ENCODE results near the gene LMBR1.
"Not testable (repeated sequence)": the region's sequence is repeated elsewhere in the genome, so short reads cannot be mapped to it uniquely, and the experiment has no call there.

LMBR1 gene

GRCh38 chr7:156697283-156697682 is 195.7 kb downstream of the LMBR1 start:
- not testable (repeated sequence) for H3K18ac ChIP-seq (ENCODE audit: low read length); H3K14ac ChIP-seq (ENCODE audit: low read length)

GRCh38 chr7:156693627-156694026 is 199.4 kb downstream of the LMBR1 start:
- H4K8ac ChIP-seq (ENCODE audit: low read depth, low read length), result no peak overlapping the region

More at GRCh38 chr7:156697283-156697682, 195.7 kb downstream of the LMBR1 start:
- not testable (repeated sequence) for H3K4me2 ChIP-seq (ENCODE audit: insufficient read depth, low read length, poor library complexity, severe bottlenecking); H4K8ac ChIP-seq (ENCODE audit: low read depth, low read length); DNase-seq (ENCODE audit: low spot score); H2BK5ac ChIP-seq (ENCODE audit: low read length); H3K4ac ChIP-seq (ENCODE audit: low read length); H2AFZ ChIP-seq (ENCODE audit: low read length); H3K36me3 ChIP-seq (replicated peaks in 1 of 2; ENCODE audit: control insufficient read depth in 2 of 2, insufficient read depth in 2 of 2, low read length in 2 of 2); H2AK5ac ChIP-seq (ENCODE audit: low read depth, low read length); H2BK120ac ChIP-seq (ENCODE audit: low read depth, low read length); H2BK12ac ChIP-seq (ENCODE audit: low read length); H2BK15ac ChIP-seq (ENCODE audit: low read length); H3K23ac ChIP-seq (ENCODE audit: low read depth, low read length, poor library complexity); H3K9ac ChIP-seq (ENCODE audit: low read depth, low read length, poor library complexity); H3K4me3 ChIP-seq (ENCODE audit: low read length in 2 of 2); H3K27ac ChIP-seq (replicated peaks; ENCODE audit: low read length); H3K27me3 ChIP-seq (ENCODE audit: control insufficient read depth in 3 of 3, insufficient read depth in 3 of 3, low read depth in 1 of 3, low read length in 3 of 3); H4K91ac ChIP-seq (ENCODE audit: low read depth, low read length, poor library complexity); H3K4me1 ChIP-seq (ENCODE audit: control insufficient read depth in 2 of 2, insufficient read depth in 1 of 2, low read depth in 1 of 2, low read length in 2 of 2); H3K79me1 ChIP-seq (ENCODE audit: low read depth, low read length)
- peaks cover 4 to 23% of the 10 kb centered on the region in 2 donors for H3K9me3 ChIP-seq (replicated peaks in 1 of 2; ENCODE audit: control insufficient read depth in 2 of 2, insufficient read depth in 1 of 2, low read depth in 1 of 2, low read length in 2 of 2)
- WGBS, 2 donors (ENCODE audit: extremely low coverage in 2 of 2, insufficient read length in 2 of 2, insufficient replicate concordance in 1 of 2), result no CpG with 5 or more reads among the region's 9 CpGs

GRCh38 chr7:156692849-156693248 is 200.1 kb downstream of the LMBR1 start:
- Histone ChIP-seq H2BK15ac (ENCODE audit: low read length) (no peak overlapping the region), H3K4ac (ENCODE audit: low read length) (no peak overlapping the region), H3K79me1 (ENCODE audit: low read depth, low read length) (no peaks in the 10 kb centered on the region), H3K4me3 (ENCODE audit: low read length in 2 of 2) (no peak overlapping the region), H4K8ac (ENCODE audit: low read depth, low read length) (no peak overlapping the region), H2BK5ac (ENCODE audit: low read length) (no peak overlapping the region), H3K23ac (ENCODE audit: low read depth, low read length, poor library complexity) (no peak overlapping the region), H4K91ac (ENCODE audit: low read depth, low read length, poor library complexity) (no peak overlapping the region), H2BK12ac (ENCODE audit: low read length) (no peak overlapping the region), H3K9ac (ENCODE audit: low read depth, low read length, poor library complexity) (no peak overlapping the region), H3K14ac (ENCODE audit: low read length) (no peak overlapping the region), H2BK120ac (ENCODE audit: low read depth, low read length) (no peak overlapping the region), H2AK5ac (ENCODE audit: low read depth, low read length) (no peak overlapping the region), H3K27ac (replicated peaks; ENCODE audit: low read length) (no peak overlapping the region), H3K27me3 (ENCODE audit: control insufficient read depth in 3 of 3, insufficient read depth in 3 of 3, low read depth in 1 of 3, low read length in 3 of 3) (no peaks in the 10 kb centered on the region), H3K4me1 (ENCODE audit: control insufficient read depth in 2 of 2, insufficient read depth in 1 of 2, low read depth in 1 of 2, low read length in 2 of 2) (no peaks in the 10 kb centered on the region), H3K18ac (ENCODE audit: low read length) (no peak overlapping the region), H3K4me2 (ENCODE audit: insufficient read depth, low read length, poor library complexity, severe bottlenecking) (no peak overlapping the region), H3K36me3 (replicated peaks in 1 of 2; ENCODE audit: control insufficient read depth in 2 of 2, insufficient read depth in 2 of 2, low read length in 2 of 2) (no peaks in the 10 kb centered on the region), H2AFZ (ENCODE audit: low read length) (no peak overlapping the region), H3K9me3 (replicated peaks in 1 of 2; ENCODE audit: control insufficient read depth in 2 of 2, insufficient read depth in 1 of 2, low read depth in 1 of 2, low read length in 2 of 2) (peaks cover 3 to 13% of the 10 kb centered on the region in 2 donors)
- no peak for DNase-seq (ENCODE audit: low spot score)
- WGBS, 2 donors (ENCODE audit: extremely low coverage in 2 of 2, insufficient read length in 2 of 2, insufficient replicate concordance in 1 of 2), result no CpG with 5 or more reads among the region's 1 CpG

More at GRCh38 chr7:156693627-156694026, 199.4 kb downstream of the LMBR1 start:
- peaks cover 4 to 20% of the 10 kb centered on the region in 2 donors for H3K9me3 ChIP-seq (replicated peaks in 1 of 2; ENCODE audit: control insufficient read depth in 2 of 2, insufficient read depth in 1 of 2, low read depth in 1 of 2, low read length in 2 of 2)
- H3K18ac ChIP-seq (ENCODE audit: low read length), result no peak overlapping the region
- H3K4me3 ChIP-seq (ENCODE audit: low read length in 2 of 2), result no peak overlapping the region
- no peak overlapping the region for H3K4me2 ChIP-seq (ENCODE audit: insufficient read depth, low read length, poor library complexity, severe bottlenecking)
- no peak overlapping the region for H2BK15ac ChIP-seq (ENCODE audit: low read length)
- no peak overlapping the region for H3K27ac ChIP-seq (replicated peaks; ENCODE audit: low read length)
- no peak overlapping the region for H2AK5ac ChIP-seq (ENCODE audit: low read depth, low read length)
- no peaks in the 10 kb centered on the region for H3K27me3 ChIP-seq (ENCODE audit: control insufficient read depth in 3 of 3, insufficient read depth in 3 of 3, low read depth in 1 of 3, low read length in 3 of 3)
- no peak overlapping the region for H3K4ac ChIP-seq (ENCODE audit: low read length)
- H3K4me1 ChIP-seq (ENCODE audit: control insufficient read depth in 2 of 2, insufficient read depth in 1 of 2, low read depth in 1 of 2, low read length in 2 of 2), result no peaks in the 10 kb centered on the region
- no peak overlapping the region for H2BK120ac ChIP-seq (ENCODE audit: low read depth, low read length)
- no CpG with 5 or more reads among the region's 3 CpGs for WGBS, 2 donors (ENCODE audit: extremely low coverage in 2 of 2, insufficient read length in 2 of 2, insufficient replicate concordance in 1 of 2)
- H3K23ac ChIP-seq (ENCODE audit: low read depth, low read length, poor library complexity), result no peak overlapping the region
- H3K14ac ChIP-seq (ENCODE audit: low read length), result no peak overlapping the region
- H2AFZ ChIP-seq (ENCODE audit: low read length), result no peak overlapping the region
- H4K91ac ChIP-seq (ENCODE audit: low read depth, low read length, poor library complexity), result no peak overlapping the region
- H3K79me1 ChIP-seq (ENCODE audit: low read depth, low read length), result no peaks in the 10 kb centered on the region
- no peak overlapping the region for H3K9ac ChIP-seq (ENCODE audit: low read depth, low read length, poor library complexity)
- no peak for DNase-seq (ENCODE audit: low spot score)
- no peak overlapping the region for H2BK12ac ChIP-seq (ENCODE audit: low read length)
- no peak overlapping the region for H2BK5ac ChIP-seq (ENCODE audit: low read length)
- no peaks in the 10 kb centered on the region for H3K36me3 ChIP-seq (replicated peaks in 1 of 2; ENCODE audit: control insufficient read depth in 2 of 2, insufficient read depth in 2 of 2, low read length in 2 of 2)

GRCh38 chr7:156691764-156692163 is 201.2 kb downstream of the LMBR1 start:
- Histone ChIP-seq H3K4me3 (ENCODE audit: low read length in 2 of 2) (no peak overlapping the region), H3K4me1 (ENCODE audit: control insufficient read depth in 2 of 2, insufficient read depth in 1 of 2, low read depth in 1 of 2, low read length in 2 of 2) (no peaks in the 10 kb centered on the region), H3K27me3 (ENCODE audit: control insufficient read depth in 3 of 3, insufficient read depth in 3 of 3, low read depth in 1 of 3, low read length in 3 of 3) (no peaks in the 10 kb centered on the region), H2AK5ac (ENCODE audit: low read depth, low read length) (no peak overlapping the region), H3K18ac (ENCODE audit: low read length) (no peak overlapping the region), H3K9me3 (replicated peaks in 1 of 2; ENCODE audit: control insufficient read depth in 2 of 2, insufficient read depth in 1 of 2, low read depth in 1 of 2, low read length in 2 of 2) (peaks cover 3 to 8% of the 10 kb centered on the region in 2 donors), H4K8ac (ENCODE audit: low read depth, low read length) (no peak overlapping the region), H3K36me3 (replicated peaks in 1 of 2; ENCODE audit: control insufficient read depth in 2 of 2, insufficient read depth in 2 of 2, low read length in 2 of 2) (no peaks in the 10 kb centered on the region), H2BK12ac (ENCODE audit: low read length) (no peak overlapping the region), H3K4ac (ENCODE audit: low read length) (no peak overlapping the region), H3K14ac (ENCODE audit: low read length) (no peak overlapping the region), H4K91ac (ENCODE audit: low read depth, low read length, poor library complexity) (no peak overlapping the region), H2AFZ (ENCODE audit: low read length) (no peak overlapping the region), H3K23ac (ENCODE audit: low read depth, low read length, poor library complexity) (no peak overlapping the region), H3K9ac (ENCODE audit: low read depth, low read length, poor library complexity) (no peak overlapping the region), H2BK5ac (ENCODE audit: low read length) (no peak overlapping the region), H3K27ac (replicated peaks; ENCODE audit: low read length) (no peak overlapping the region), H3K4me2 (ENCODE audit: insufficient read depth, low read length, poor library complexity, severe bottlenecking) (no peak overlapping the region), H3K79me1 (ENCODE audit: low read depth, low read length) (no peaks in the 10 kb centered on the region), H2BK15ac (ENCODE audit: low read length) (no peak overlapping the region), H2BK120ac (ENCODE audit: low read depth, low read length) (no peak overlapping the region)
- no peak for DNase-seq (ENCODE audit: low spot score)
- no CpG with 5 or more reads among the region's 5 CpGs for WGBS, 2 donors (ENCODE audit: extremely low coverage in 2 of 2, insufficient read length in 2 of 2, insufficient replicate concordance in 1 of 2)

Measured in neuronal stem cell (in vitro differentiated cells).